ENCODE data around the gene MATR3. TPM values are rescaled to one million over a fixed set of nuclear protein-coding genes. Genes with fewer than 3 reads are reported as not detected.
A peak's percentile ranks its signal among the peaks of the same experiment; 100 is the strongest.

The MATR3 gene
- total RNA-seq, 4 donors from 2014 or later: 270 to 549 (median 314) TPM

GRCh38 chr5:139315056-139315615 lies 21.6 kb downstream of the MATR3 start:
- no peaks in the 10 kb centered on the region for H3K36me3 ChIP-seq
- DNase-seq: no peak
- intact Hi-C loops (cut with DNase I; ENCODE audit: low total_unique reads): no loop called here
- H3K9me3 ChIP-seq: no peaks in the 10 kb centered on the region
- H3K27ac ChIP-seq: no peak overlapping the region
- peaks cover 7 to 14% of the 10 kb centered on the region in 2 donors for H3K4me1 ChIP-seq
- H3K27me3 ChIP-seq: no peaks in the 10 kb centered on the region
- H3K4me3 ChIP-seq: no peak overlapping the region
- no peak for TF ChIP-seq CTCF (IDR thresholded peaks at IDR 0.05)
- no peak for TF ChIP-seq POLR2A (IDR thresholded peaks at IDR 0.05)

DNA sequence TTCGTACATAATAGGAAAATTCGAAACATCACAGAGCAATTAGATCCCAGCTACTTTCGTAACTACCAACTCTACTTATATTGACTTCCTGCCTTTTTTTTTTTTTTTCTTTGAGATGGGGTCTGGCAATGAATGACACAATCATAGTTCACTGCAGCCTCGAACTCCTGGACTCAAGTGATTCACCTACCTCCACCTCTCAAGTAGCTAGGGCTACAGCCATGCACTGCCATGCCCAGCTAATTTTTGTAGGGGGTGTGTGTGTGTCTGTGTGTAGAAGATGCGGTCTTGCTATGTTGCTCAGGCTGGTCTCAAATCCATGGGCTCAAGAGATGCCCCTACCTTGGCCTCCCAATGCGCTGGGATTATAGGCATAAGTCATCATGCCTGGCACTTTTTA lies 42.3 kb downstream of the MATR3 start:
- no peak overlapping the region for H3K4me3 ChIP-seq
- H3K9me3 ChIP-seq: no peaks in the 10 kb centered on the region
- intact Hi-C loops (cut with DNase I; ENCODE audit: low total_unique reads): no loop called here
- no peaks in the 10 kb centered on the region for H3K27me3 ChIP-seq
- DNase-seq: no peak
- peaks cover under 1% of the 10 kb centered on the region in 2 donors for H3K4me1 ChIP-seq
- H3K27ac ChIP-seq: no peak overlapping the region
- no peak for TF ChIP-seq CTCF (IDR thresholded peaks at IDR 0.05)
- TF ChIP-seq POLR2A (IDR thresholded peaks at IDR 0.05): no peak
- H3K36me3 ChIP-seq: no peaks in the 10 kb centered on the region

DNA sequence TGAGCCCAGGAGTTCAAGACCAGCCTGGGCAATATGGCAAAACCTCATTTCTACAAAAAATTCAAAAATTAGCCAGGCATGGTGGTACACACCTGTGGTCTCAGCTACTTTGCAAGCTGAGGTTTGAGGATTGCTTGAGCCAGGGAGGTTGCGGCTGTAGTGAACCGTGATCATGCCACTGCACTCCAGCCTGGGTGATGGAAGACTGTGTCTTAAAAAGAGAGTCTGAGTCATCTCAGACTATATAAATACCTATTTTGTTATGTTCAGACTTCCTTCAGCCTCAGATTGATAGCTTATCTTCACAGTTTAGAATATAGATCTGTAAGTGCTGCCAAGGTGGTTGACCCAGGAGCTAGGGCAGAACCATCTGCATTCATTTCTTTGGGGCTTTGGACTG lies 46.5 kb downstream of the MATR3 start:
- Histone ChIP-seq H3K9me3 (no peaks in the 10 kb centered on the region), H3K27me3 (no peaks in the 10 kb centered on the region), H3K27ac (no peak overlapping the region), H3K4me3 (no peak overlapping the region), H3K36me3 (no peaks in the 10 kb centered on the region), H3K4me1 (peaks cover 5 to 6% of the 10 kb centered on the region in 2 donors)
- no peak for TF ChIP-seq CTCF (IDR thresholded peaks at IDR 0.05)
- no peak for TF ChIP-seq POLR2A (IDR thresholded peaks at IDR 0.05)
- intact Hi-C loops (cut with DNase I; ENCODE audit: low total_unique reads): no loop called here
- no peak for DNase-seq

GRCh38 chr5:139341187-139341688 lies 47.7 kb downstream of the MATR3 start:
- Histone ChIP-seq H3K36me3 (no peaks in the 10 kb centered on the region), H3K27me3 (no peaks in the 10 kb centered on the region), H3K4me1 (peaks cover 5 to 6% of the 10 kb centered on the region in 2 donors), H3K27ac (peak overlapping the region; percentile 96 to 98), H3K4me3 (peak overlapping the region; percentile 84 to 92), H3K9me3 (no peaks in the 10 kb centered on the region)
- intact Hi-C loops (cut with DNase I; ENCODE audit: low total_unique reads): no loop called here
- DNase-seq: no peak
- TF ChIP-seq CTCF (IDR thresholded peaks at IDR 0.05) (no peak), POLR2A (IDR thresholded peaks at IDR 0.05) (no peak)

GRCh38 chr5:139341689-139342422 lies 48.3 kb downstream of the MATR3 start, which contains the start of gene PAIP2:
Gene PAIP2 (plus strand): TSS chr5:139341854. CDS start chr5:139363785, 21,931 bp downstream.
- intact Hi-C loops (cut with DNase I; ENCODE audit: low total_unique reads): no loop called here
- H3K4me3 ChIP-seq: peak within 1 kb of the TSS; percentile 84 to 92
- peak within 1 kb of the TSS; percentile 96 to 98 for H3K27ac ChIP-seq
- no peaks in the 10 kb centered on the region for H3K36me3 ChIP-seq
- H3K27me3 ChIP-seq: no peaks in the 10 kb centered on the region
- H3K4me1 ChIP-seq: peaks cover 5 to 6% of the 10 kb centered on the region in 2 donors
- TF ChIP-seq POLR2A (IDR thresholded peaks at IDR 0.05) (peak; percentile 88 to 97), CTCF (IDR thresholded peaks at IDR 0.05) (peak; percentile 77 to 88 (median 81))
- peak; percentile 97 to 98 for DNase-seq
- no peaks in the 10 kb centered on the region for H3K9me3 ChIP-seq

Data from uterus (tissue), 4 donors.